ENCODE data around the gene SHMT2.

The SHMT2 gene

DNA sequence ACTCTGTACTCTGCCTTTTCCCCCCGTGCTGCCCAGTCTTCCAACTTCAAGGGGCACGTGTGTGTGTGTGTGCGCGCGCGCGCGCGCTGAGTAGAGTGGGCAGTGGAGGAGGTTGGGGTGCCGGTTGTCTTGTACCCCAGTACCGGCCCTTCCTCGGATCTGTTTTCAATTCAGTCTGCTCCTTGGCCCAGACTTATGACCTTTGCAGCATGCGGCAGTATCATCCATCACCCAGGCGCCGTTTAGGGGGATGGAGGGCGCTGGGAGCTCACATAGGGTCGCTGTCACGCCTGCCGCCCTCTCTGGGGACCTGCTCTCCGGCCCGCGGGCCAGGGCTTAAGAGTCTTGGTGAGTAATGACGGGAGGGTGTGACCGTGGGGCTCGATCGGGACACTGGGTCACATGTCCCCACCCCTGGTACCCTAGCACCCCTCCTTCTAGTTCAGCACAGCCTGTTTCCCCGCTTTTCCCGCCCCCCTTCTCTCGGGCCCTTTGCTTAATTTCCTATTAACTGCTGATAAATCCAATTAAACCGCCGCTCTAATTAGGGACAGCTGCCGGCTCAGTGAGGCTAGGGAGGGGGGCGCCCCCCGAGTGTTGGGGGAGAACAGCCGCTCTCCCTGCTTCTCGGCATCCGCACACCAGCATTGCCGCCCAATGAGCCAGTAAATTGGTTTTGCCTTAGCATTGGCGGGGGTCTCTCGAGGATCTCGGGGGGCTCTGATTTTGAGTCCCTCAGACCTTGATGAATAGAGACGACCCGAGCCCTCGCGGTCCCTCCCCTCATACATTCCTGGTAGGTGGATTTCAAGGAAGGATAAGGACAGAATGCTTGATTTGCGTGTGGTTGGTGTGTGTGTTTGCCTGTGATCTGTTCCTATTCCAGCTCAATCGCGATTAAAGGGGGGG lies 12.1 kb downstream of the SHMT2 start:
- DNase-seq = no peak

- no peak for DNase-seq
These were observed 12.8 kb downstream of the SHMT2 start for GRCh38 chr12:57242329-57242690.

GRCh38 chr12:57242691-57243454 lies 13.4 kb downstream of the SHMT2 start:
- peak in 1 of 2 donors; percentile 34 for DNase-seq

DNA sequence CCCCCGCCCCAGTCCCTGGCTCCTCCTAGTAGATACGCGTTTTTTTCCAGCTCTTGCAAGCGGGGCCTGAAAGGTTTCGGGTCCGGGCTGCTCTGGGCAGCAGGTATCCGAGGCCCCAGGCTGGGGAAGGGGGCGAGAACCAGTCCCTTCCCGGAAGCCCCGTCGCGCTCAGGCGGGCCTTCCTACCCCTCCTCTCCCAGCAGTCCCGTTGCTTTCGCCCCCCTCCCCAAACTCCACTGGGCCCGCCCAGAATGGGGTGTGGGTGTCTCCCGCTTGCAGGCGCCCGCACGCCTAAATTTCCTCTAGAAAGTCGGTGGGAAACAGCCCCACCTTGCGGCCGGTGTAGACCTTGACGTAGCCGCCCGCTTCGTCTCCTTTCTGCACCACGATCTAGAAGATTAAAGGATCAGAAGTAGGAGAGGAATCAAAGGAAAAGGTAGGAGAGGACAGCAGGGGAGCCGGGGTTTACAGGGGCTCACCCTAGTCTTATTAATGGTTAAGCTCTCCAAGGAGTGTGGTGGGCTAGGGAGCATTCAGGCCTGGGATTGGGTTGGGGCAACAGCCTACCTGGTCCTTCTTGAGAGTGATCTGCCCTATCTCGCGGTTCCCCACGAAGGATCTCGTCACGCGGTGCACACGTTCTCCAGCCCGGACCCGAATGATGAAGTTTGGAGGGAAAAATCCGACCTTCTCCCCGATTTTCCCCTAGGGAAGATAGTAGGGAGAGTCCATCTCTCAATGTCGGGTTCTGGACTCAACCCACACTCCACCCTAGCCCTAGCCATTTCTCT lies 14.2 kb downstream of the SHMT2 start:
- DNase-seq = peak; percentile 22 to 39

DNA sequence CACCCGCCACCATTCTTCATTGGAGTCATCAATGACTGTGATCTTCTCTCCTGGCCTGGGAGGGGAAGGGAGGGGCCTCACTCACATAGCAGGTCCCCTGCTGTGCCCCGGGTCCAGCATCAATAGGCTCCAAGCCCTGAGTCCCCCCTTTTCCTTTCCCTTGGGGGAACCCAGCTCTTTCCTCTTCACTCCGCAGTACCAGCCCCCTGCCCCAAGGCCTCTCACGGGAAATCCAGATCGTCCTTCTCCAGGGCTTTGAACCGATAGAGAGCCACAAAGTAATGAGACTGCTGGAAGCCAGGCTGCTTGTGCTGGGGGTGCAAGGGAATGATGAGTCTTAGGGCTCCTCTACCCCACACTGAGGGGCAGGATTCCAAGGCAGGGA lies 14.8 kb downstream of the SHMT2 start:
- DNase-seq = no peak

- no peak for DNase-seq
These were observed 17.5 kb downstream of the SHMT2 start for GRCh38 chr12:57247041-57247440.

DNA sequence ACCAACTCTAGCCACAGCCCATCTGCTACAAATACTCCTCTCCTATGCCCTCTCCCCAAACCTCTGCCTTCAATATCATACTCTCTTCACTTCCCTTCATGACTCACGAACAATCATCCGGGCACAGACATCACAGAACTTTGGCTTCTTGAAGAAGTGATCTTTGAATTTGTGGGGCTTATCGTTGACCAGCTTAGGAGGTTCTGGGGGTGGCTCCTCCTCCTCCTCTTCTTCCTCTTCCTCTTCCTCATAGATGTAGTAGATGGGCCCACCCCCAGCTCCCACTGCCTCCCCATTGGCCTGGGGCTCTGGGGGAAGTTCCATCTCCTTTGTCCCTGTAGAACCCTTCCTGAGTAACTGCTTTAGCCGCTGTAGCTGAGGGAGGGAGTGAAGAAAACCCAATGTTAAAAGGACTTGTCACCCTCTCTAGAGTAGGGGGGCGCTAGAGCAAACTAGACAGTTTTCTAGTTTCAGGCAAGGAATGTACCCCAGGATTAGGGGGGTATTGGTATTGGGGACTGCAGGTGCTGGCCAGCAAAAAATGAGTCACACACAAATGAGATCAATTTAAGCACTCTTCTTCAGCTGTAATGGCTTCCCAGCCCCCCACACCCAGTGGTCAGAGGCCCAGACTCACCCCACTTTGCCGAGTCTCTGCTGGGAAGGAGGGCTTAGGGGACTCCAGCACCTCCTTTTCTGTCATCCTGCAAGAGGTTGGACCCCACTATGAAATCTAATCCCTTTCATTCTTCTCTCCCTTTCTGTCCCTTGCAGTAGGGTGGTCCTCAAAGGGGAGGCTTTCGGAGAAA lies 19.6 kb downstream of the SHMT2 start:
- no peak for DNase-seq

DNA sequence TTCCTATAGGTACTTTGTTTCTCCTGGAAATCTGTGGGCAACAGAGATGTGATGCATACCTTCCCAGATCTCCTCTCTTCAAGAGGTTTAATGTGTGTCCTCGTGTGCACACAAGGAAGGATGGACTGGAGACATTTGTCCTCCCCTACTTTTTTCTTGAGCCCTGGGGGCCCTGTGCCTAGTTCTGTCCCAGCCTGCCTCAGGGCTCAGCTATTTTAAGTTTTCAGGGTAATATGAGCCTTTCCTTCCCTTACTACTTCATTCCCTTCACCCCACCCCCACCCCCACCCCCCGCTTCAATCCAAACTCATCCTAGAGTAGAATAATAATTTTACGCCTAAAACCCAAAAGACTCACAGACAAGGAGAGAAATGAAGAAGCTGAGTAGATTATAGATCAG lies 21.0 kb downstream of the SHMT2 start:
- no peak for DNase-seq

DNA sequence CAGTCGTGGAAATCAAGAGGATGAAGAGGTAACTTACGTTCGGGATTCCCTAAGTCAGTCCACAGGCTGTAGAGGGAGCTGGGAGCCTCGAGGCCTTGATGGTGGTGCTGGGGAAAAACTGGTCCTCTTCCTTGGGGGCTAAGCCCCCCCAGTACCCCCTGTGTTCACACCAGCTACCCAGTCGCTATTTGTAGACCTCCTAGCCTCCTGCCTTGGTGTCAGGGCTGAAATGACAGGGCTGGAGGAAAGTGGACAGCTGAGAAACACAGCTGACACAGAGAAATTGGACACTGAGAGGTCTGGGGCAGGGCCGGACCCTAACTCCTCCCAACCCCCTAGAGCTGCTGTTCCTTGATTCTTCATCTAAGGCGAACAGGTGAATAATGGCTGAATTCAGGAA lies 21.4 kb downstream of the SHMT2 start, which contains the start of gene STAC3:
STAC3 (minus strand) TSS at position 232 of the 400 bp plus-strand sequence. CDS start 1,551 bp downstream, outside the sequence.
- DNase-seq = no peak

DNA sequence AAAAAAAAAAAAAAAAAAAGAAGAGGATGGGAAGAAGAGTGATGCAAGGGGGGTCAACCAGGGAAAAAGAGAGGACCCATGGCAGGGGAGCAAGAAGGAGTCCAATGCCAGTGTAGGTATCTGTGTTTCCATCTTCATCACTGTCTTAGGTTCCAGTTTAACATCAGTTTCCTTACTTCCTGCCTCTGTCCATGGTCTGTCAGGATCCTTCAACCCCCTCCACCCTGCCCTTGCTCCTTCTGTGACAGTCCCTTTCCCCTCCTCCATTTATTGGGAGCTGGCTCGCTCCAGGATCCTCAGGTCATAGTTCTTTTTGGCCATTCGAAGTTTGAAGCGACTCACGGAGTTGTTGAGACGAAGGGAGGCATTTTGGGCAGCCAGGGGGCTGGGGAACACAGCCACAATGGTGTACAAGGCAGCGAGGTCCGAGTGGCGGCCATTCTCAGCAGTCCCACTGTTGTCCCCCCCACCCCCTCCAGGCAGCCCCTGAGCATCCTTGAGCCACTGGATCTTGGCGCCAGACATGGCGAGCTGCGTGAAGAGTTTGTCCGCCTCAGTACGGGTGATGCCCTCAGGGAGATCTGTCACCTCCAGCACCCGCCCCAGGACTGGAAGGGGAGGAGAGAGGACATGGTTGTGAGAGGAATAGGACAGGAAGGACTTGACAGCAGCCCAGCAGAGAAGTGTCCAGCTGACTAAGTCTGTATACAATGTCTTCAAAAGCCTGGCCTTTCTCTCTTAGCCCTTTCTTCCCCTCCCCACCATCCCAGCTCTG lies 25.2 kb downstream of the SHMT2 start:
- no peak for DNase-seq

- DNase-seq = no peak
These were observed 26.4 kb downstream of the SHMT2 start for GRCh38 chr12:57255916-57256315.

DNA sequence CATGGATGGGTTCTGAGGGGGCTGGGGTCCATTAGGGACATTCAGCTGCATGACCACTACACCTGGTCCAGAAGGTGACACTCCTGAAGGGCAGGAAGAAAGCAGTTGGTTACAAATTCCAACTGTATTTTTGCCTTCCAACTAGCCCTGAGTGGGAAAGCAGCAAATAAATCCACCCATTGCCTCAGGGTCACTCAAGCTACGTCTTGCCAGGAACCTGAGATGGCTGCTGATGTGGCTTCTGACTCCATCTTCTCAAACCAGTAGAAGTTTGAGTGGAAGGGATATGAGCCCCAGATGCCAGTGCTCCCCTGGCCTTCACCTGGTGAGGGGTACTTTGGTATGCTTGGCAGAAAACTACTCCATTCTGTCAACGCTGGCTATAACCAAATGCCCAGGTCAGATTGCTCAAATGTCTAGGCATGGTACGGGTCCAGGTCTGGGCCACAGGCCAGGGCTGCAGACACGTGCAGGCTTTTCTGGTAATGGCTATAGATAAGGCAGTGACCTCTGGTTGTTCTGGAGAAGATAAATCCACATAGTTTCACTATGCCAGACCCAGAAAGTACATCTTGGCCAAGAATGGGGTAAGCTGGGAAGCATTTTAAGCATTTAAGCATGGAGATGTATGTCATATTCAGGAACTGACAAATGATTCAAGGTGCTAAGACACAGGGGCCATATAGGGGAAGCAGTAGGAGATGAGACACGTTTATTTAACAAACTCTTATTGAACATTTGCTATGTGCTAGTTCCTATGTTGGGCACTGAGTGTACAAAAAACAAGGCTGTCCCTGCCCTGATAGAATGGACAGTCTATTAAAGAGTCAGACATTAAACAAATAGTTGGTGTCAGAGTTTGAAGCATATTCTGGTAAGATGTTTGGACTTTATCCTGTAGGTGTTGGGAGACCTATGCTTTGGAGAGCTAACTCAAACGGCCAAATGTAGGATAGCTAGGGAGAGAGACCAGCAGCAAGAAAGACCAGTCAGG lies 29.8 kb downstream of the SHMT2 start:
- no peak for DNase-seq

DNA sequence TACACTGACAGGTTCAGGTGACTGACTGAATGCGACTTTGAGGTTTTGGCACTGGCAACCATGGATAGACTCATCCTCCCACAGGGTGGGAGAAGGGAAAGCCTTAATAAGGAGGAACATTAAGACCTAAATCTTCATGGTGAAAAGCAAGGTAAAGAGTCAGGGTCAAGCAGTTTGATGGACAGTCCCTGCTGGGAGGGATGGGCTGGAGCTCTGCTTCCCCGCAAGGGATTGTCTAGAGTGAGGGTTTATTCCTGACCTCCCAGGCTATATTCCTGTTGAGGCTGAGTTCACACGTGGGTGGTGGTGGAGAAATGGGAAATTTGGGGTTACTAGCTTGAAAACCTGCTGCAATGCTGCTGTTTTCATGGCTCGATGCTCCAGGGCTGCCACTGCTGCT lies 30.9 kb downstream of the SHMT2 start:
- no peak for DNase-seq

DNA sequence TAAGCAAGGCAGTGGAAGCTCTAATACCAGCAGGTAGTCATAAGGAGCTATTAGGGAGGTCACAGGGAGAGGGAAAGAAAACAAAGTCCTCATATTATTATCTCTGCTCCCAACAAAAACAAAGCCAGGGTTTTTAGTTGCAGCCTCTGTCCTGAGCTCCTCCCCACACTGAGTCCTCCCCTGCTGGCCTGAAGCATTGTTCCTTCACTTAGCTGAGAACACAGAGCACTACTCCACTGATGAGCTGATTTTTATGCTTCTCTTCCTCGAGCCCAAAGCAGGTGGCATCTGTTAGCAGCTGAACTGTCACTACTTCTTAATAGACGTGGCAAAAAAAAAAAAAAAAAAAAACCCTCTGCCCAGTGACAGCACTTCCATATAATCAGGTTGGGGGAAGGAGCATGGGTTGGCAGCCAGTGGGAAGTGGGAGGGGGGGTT lies 31.9 kb downstream of the SHMT2 start:
- no peak for DNase-seq

- no peak for DNase-seq
These were observed 32.8 kb downstream of the SHMT2 start for GRCh38 chr12:57262126-57262822.

DNA sequence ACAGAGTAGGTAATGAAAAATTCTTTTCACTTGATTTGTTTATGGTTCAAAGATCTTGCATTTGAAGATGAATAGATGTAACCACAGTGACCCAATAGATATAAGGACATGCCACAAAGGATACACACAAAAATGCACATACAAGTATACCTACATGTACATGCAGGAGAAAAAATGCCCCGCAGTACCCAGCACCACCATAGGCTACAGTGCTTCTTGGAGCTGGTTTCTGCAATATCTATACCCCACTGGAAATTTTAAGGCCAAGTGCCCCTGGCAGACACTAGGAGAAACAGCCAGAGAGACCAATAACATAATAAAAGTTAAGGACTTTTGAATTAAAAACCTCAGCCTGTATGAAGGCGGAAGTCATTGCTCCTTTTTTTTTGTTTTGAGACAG lies 33.6 kb downstream of the SHMT2 start:
- DNase-seq = no peak

DNA sequence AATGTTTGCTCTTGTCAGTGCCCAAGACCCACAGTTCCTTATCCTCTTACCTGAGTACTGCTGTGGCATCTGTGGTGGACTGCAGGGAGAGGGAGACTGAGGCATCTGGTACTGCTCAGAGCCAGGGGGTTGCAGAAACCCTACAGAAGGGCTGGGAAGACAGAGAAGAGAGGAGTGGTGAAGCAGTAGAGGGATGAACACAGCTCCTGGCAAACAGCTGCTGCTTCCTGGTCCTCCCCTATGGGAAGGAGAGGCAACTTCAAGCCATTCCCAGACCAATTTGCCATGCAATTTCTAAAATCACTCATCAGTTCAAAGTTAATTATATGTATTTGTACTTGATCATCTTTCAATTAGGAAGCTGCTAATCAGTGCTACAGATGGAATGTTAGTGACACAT lies 37.2 kb downstream of the SHMT2 start:
- no peak for DNase-seq

DNA sequence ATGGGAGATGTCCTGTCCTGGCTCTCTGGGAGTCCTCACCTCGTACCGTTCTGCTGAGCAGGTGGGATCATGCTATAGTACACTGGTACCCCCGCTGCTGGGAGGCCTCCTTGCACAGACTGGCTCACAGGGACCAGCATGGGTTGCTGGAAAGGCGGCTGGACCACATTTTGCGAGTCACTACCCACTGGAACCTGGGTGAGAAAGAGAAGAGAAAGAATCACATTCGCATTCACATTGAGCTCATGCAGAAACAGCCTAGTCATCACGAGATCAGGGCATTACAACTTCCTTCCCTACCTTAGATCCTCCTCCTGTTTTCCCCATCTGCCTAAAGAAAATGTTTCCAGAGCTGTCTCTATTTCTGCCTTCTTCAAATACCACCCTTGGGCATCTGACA lies 38.8 kb downstream of the SHMT2 start:
- DNase-seq = no peak

DNA sequence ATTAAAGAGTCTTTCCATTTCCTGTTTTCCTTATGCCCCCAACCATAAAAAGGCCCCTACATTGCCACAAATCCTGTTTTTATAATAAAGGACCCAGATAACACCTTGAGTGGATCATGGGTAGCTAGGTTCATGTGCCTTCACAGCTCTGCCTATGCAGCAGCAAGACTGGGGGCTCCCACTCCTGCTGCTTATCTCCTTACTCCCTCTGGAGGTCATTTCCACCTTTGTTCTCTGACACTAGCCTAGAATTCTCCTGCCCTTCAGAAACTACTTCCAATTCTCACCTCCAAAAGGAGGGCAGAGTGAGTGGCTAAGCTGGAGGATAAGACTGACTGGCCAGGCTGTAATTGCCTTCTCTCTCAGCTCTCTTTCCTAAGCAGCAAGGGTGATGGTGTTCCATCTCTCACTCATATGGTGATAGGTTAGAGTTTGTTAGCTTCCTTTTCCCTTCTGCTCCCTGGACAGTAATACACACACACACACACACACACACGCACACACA lies 41.5 kb downstream of the SHMT2 start:
- no peak for DNase-seq
